HepG2 (cell line): ENCODE data around the gene FAM170B. TPM values are rescaled to one million over a fixed set of nuclear protein-coding genes. Genes with fewer than 3 reads are reported as not detected.

Experiments used
- ETV5 ChIP-seq: IDR thresholded peaks from 2 replicates; pipeline ENCODE4 v1.6.1; 2018; ENCODE audit warnings: missing biosample characterization, missing genetic modification reagents, inconsistent platforms, borderline replicate concordance
- NCOA1 ChIP-seq: sonication (generic); formaldehyde crosslinking; IDR thresholded peaks from 2 replicates; pipeline ENCODE4 v1.9.0; 2021; ENCODE audit warnings: missing genetic modification reagents
- ZNF124 ChIP-seq: sonication (generic); formaldehyde crosslinking; IDR thresholded peaks from 2 replicates; pipeline ENCODE4 v1.4.0; 2020; ENCODE audit warnings: missing genetic modification reagents
- ZNF367 ChIP-seq: sonication (generic); formaldehyde crosslinking; IDR thresholded peaks from 2 replicates; pipeline ENCODE4 v1.4.0; 2020; ENCODE audit warnings: missing genetic modification reagents, borderline replicate concordance
- ZNF772 ChIP-seq: sonication (generic); formaldehyde crosslinking; IDR thresholded peaks from 2 replicates; pipeline ENCODE4 v1.5.0; 2020; ENCODE audit warnings: mild to moderate bottlenecking, missing genetic modification reagents
- polyA plus RNA-seq, 8 experiments: library from polyadenylated mRNA; depleted of rRNA in 3 of 8; stranded (reverse) in 7 of 8; unstranded in 1 of 8; fragments of >200 nt; fragmentation: Illumina TruSeq in 4 of 8; extraction: Trizol in 4 of 8; gene quantifications; 2 replicates each; pipeline versions ENCODE4 v1.2.1 to v1.2.3, GENCODE V29; 2011 to 2016; ENCODE audit warnings: low read depth in 4 of 8, missing spikeins in 1 of 8, mixed read lengths in 1 of 8; ENCODE audit not compliant: insufficient read depth in 1 of 8
- total RNA-seq, 5 experiments: library from RNA; depleted of rRNA; stranded (reverse); fragments of >200 nt; fragmentation: Illumina TruSeq; extraction: Trizol; gene quantifications; 2 replicates each; pipeline ENCODE4 v1.2.3, GENCODE V29; 2016; ENCODE audit warnings: low read depth in 1 of 5
- TF ChIP-seq, protein P1 (sequence below): sonication (generic); formaldehyde crosslinking; IDR thresholded peaks from one replicate; pipeline ENCODE4 v1.5.1; 2020; ENCODE audit warnings: mild to moderate bottlenecking, missing genetic modification reagents; ENCODE audit errors: not compliant biosample characterization
- TF ChIP-seq, protein P2 (sequence below), 2 experiments: sonication (generic) in 1 of 2; formaldehyde crosslinking in 1 of 2; IDR thresholded peaks; 2 replicates each; pipeline versions ENCODE4 v1.4.0 to v1.6.1; 2018 to 2020; ENCODE audit warnings: missing genetic modification reagents in 2 of 2, borderline replicate concordance in 1 of 2, low read depth in 1 of 2, mild to moderate bottlenecking in 1 of 2, missing biosample characterization in 1 of 2
- TF ChIP-seq, protein P3 (sequence below): sonication (generic); formaldehyde crosslinking; IDR thresholded peaks from 2 replicates; pipeline ENCODE4 v1.9.0; 2021; ENCODE audit warnings: missing genetic modification reagents, mild to moderate bottlenecking, borderline replicate concordance
- TF ChIP-seq, protein P4 (sequence below): sonication (generic); formaldehyde crosslinking; IDR thresholded peaks from 2 replicates; pipeline ENCODE4 v1.8.1; 2023; ENCODE audit warnings: mild to moderate bottlenecking, missing genetic modification reagents

The FAM170B gene
- total and polyA plus RNA-seq, 2 of the 13 experiments (the other 11 are each of a cell fraction or from before 2014, with no cell fraction given), result not detected

DNA sequence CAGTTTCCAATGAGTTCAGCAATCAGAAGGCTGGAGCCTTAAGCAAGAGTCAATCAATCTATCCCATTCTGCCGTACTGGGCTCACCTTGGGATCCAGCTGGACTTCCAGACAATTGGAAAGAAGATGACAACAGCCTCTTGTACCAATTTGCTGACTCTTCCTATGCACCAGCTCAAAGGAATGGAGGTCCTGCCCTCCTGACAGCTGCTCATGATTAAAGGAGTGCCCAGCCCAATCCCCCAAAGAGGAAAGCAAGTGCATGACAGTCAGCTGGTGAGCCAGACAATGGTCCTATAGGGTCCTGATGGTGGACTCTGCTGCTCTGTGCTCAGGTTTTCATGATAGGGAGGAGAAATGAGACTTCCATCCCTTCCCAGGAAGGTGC lies 43.6 kb downstream of the FAM170B start (continued):
- TF ChIP-seq, protein P1, sequence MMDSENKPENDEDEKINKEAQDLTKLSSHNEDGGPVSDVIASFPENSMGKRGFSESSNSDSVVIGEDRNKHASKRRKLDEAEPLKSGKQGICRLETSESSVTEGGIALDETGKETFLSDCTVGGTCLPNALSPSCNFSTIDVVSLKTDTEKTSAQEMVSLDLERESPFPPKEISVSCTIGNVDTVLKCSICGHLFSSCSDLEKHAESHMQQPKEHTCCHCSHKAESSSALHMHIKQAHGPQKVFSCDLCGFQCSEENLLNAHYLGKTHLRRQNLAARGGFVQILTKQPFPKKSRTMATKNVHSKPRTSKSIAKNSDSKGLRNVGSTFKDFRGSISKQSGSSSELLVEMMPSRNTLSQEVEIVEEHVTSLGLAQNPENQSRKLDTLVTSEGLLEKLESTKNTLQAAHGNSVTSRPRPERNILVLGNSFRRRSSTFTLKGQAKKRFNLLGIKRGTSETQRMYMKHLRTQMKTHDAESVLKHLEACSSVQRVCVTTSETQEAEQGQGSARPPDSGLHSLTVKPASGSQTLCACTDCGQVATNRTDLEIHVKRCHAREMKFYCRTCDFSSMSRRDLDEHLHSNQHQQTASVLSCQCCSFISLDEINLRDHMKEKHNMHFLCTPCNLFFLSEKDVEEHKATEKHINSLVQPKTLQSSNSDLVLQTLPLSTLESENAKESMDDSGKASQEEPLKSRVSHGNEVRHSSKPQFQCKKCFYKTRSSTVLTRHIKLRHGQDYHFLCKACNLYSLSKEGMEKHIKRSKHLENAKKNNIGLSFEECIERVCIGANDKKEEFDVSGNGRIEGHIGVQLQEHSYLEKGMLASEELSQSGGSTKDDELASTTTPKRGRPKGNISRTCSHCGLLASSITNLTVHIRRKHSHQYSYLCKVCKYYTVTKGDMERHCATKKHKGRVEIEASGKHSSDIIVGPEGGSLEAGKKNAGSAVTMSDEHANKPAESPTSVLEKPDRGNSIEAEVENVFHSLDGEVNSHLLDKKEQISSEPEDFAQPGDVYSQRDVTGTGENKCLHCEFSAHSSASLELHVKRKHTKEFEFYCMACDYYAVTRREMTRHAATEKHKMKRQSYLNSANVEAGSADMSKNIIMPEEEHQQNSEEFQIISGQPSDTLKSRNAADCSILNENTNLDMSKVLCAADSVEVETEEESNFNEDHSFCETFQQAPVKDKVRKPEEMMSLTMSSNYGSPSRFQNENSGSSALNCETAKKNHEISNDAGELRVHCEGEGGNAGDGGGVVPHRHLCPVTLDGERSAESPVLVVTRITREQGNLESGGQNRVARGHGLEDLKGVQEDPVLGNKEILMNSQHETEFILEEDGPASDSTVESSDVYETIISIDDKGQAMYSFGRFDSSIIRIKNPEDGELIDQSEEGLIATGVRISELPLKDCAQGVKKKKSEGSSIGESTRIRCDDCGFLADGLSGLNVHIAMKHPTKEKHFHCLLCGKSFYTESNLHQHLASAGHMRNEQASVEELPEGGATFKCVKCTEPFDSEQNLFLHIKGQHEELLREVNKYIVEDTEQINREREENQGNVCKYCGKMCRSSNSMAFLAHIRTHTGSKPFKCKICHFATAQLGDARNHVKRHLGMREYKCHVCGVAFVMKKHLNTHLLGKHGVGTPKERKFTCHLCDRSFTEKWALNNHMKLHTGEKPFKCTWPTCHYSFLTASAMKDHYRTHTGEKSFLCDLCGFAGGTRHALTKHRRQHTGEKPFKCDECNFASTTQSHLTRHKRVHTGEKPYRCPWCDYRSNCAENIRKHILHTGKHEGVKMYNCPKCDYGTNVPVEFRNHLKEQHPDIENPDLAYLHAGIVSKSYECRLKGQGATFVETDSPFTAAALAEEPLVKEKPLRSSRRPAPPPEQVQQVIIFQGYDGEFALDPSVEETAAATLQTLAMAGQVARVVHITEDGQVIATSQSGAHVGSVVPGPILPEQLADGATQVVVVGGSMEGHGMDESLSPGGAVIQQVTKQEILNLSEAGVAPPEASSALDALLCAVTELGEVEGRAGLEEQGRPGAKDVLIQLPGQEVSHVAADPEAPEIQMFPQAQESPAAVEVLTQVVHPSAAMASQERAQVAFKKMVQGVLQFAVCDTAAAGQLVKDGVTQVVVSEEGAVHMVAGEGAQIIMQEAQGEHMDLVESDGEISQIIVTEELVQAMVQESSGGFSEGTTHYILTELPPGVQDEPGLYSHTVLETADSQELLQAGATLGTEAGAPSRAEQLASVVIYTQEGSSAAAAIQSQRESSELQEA, result no peak
- no peak for TF ChIP-seq ETV5
- no peak for TF ChIP-seq ZNF367 (CRISPR knock-in tag)
- TF ChIP-seq, protein P2, sequence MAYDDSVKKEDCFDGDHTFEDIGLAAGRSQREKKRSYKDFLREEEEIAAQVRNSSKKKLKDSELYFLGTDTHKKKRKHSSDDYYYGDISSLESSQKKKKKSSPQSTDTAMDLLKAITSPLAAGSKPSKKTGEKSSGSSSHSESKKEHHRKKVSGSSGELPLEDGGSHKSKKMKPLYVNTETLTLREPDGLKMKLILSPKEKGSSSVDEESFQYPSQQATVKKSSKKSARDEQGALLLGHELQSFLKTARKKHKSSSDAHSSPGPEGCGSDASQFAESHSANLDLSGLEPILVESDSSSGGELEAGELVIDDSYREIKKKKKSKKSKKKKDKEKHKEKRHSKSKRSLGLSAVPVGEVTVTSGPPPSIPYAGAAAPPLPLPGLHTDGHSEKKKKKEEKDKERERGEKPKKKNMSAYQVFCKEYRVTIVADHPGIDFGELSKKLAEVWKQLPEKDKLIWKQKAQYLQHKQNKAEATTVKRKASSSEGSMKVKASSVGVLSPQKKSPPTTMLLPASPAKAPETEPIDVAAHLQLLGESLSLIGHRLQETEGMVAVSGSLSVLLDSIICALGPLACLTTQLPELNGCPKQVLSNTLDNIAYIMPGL (CRISPR knock-in tag; IDR thresholded peaks at IDR 0.05; ENCODE audit: borderline replicate concordance in 1 of 2, low read depth in 1 of 2), result no peak
- no peak for TF ChIP-seq ZNF772 (CRISPR knock-in tag)
- TF ChIP-seq, protein P3, sequence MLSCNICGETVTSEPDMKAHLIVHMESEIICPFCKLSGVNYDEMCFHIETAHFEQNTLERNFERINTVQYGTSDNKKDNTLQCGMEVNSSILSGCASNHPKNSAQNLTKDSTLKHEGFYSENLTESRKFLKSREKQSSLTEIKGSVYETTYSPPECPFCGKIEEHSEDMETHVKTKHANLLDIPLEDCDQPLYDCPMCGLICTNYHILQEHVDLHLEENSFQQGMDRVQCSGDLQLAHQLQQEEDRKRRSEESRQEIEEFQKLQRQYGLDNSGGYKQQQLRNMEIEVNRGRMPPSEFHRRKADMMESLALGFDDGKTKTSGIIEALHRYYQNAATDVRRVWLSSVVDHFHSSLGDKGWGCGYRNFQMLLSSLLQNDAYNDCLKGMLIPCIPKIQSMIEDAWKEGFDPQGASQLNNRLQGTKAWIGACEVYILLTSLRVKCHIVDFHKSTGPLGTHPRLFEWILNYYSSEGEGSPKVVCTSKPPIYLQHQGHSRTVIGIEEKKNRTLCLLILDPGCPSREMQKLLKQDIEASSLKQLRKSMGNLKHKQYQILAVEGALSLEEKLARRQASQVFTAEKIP (CRISPR knock-in tag), result no peak
- TF ChIP-seq, protein P4, sequence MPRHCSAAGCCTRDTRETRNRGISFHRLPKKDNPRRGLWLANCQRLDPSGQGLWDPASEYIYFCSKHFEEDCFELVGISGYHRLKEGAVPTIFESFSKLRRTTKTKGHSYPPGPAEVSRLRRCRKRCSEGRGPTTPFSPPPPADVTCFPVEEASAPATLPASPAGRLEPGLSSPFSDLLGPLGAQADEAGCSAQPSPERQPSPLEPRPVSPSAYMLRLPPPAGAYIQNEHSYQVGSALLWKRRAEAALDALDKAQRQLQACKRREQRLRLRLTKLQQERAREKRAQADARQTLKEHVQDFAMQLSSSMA (CRISPR knock-in tag), result no peak
- TF ChIP-seq NCOA1, result no peak
- no peak for TF ChIP-seq ZNF124 (CRISPR knock-in tag)
